ENCODE results near the gene FAM107A.

FAM107A gene

DNA sequence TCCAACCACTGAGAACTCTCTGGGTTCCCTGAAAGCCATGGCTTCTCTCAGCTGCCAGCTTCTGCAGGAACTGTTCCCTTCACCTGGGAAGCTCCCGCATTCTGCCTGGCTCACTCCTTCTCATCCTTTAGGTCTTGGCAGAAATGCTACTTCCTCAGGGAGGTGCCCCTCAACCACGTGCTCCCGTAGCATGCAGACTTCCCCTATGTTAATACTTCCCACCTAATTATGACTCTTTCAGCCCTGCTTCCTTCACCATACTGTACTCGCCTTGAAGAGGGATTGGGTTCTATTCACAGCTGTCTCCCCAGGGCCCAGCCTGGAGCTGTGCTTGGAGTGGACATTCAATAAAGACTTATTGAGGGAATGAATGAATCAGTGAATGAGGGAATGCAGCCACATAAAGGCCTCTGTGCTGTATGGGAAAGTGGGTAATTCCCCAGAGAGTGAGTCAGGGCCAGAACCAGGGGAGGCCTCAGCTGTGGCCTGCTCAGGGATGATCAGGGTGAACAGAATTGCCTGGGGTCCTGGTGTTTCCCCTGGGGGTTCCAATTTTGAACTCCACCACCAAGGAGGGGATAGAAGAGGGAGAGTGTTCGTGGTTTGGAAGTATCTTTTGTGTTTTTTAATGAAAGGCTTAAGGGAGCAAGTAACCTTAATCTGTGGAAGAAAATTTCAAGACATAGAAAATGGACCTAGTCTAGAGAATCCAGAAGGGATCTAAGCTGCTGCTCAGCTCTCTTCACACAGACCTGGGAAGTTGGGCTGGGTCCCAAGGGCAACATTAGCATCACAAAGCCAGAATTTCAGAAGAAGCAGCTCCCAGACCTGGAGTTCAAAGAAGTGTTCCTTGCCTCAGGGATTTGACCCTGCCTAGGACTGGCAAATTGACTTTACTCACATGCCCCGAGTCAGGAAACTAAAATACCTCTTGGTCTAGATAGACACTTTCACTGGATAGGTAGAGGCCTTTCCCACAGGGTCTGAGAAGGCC, 14.6 kb upstream of the FAM107A start:
- DNase-seq (ENCODE audit: low read depth, low spot score) = no peak

DNA sequence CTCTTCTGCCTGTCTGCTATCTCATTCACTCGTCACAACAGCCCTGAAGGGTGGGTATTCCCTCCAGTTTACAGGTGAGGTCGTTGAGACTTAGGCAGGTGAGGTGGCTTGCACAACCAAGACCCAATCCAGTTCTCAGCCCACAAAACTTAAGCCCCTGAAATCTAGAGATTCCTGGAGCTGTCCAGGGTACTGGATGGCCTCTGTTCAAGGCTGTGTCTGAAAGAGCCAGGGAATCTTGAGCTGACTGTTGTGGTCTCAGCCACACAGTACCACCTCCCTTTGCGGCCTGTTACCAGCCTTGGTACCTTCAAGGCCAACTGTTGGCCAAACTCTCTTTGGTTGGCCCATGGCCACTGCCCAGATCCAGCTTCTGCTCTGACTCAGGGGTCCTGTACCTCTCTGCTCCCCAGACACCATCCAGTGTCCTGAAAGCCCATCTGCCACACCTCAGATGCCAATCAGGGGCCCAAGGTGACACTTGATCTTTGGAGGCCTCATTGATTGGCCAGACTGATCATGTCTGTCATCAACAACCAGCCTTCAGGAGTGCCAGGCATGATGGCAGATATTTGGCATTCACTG, 10.9 kb upstream of the FAM107A start:
- DNase-seq (ENCODE audit: low read depth, low spot score) = no peak

DNA sequence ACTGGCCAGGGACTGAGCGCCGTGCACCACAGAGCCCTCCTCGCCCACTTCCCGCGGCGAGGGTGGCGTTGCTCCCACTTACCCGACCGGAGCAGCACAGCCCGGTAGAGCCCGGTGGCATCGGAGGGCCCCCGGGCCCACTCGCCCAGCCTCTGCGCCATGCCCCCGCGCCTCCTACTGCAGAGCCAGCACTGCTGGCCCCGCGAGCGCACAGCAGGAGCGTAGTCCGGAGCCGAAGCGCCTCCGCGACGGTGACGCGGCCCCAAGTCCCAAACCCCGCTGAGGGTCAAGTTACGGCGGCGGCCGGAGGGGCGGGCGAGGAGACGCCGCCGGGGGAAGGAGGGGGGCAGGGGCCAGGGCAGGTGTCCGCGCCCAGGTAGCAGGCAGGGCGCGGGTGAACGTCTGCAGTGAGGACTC, 9.6 kb upstream of the FAM107A start:
- DNase-seq (ENCODE audit: low read depth, low spot score) = no peak

DNA sequence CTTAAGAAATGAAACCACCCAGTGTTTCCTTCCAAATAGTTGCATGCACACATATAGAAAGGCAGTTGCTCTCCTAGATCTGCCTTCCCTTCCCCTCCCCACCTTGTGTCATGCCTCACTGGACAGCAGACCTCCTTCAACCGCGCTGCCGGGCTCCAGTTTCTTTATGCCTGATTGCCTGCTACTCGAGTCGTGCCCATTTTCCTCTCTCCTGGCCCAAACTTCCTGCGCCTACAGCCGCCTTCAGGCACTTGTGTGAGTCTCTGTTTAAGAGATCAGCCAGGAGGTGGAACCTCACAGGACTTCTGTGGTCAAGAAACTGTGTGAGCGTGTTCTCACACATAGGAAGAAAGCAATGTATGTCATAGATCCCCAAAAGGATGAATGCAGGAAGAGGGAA, 8.8 kb upstream of the FAM107A start:
- no peak for DNase-seq (ENCODE audit: low read depth, low spot score)

DNA sequence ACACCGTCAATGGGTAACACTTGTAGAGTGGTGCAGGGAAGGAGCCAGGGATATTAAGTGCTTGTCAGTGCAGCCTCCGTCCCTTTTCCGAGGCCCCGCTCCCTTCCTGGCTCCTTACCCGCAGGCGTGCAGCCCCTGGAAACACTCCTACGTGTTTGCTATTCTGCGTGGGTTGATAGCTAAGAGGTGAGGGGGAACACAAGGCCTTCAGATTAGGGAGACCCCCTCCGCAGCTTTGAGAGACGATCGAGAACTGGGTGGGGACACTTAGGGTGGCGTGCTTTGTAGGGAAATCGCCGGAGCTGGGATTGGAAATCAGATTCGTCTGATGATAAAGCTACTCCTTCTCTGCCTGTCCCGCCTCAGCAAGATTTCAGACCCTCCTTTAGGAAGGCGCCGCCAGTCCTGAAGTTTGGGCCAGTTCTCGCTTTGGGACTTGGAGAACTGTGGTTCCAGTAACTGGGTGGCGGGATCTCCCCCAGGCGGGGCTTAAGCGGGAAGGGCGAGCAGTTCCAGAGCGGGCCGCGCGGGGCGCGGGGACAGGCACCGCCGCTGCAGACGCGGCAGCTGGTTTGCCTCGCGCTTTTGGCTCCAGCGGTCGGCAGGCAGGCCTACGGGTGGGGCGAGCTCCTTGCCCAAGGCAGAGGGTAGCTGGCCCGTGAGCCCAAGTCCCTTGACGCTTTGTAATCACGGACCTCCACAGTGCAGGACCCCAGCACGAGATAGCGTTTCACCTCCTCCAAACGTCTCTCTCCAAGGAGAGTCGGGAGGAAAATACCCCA, 8.0 kb upstream of the FAM107A start:
- DNase-seq (ENCODE audit: low read depth, low spot score) = no peak

DNA sequence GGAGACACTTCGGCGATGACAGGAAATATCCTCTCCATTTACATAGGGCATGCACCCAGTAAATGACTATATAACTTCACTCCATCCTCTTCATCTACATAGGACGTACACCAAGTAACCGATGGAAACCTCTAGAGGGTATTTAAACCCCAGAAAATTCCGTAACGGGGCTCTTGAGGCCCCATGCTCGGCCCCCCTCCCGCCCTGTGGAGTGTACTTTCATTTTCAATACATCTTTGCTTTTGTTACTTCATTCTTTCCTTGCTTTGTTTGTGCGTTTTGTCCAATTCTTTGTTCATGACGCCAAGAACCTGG, 7.5 kb upstream of the FAM107A start:
- DNase-seq (ENCODE audit: low read depth, low spot score) = no peak

DNA sequence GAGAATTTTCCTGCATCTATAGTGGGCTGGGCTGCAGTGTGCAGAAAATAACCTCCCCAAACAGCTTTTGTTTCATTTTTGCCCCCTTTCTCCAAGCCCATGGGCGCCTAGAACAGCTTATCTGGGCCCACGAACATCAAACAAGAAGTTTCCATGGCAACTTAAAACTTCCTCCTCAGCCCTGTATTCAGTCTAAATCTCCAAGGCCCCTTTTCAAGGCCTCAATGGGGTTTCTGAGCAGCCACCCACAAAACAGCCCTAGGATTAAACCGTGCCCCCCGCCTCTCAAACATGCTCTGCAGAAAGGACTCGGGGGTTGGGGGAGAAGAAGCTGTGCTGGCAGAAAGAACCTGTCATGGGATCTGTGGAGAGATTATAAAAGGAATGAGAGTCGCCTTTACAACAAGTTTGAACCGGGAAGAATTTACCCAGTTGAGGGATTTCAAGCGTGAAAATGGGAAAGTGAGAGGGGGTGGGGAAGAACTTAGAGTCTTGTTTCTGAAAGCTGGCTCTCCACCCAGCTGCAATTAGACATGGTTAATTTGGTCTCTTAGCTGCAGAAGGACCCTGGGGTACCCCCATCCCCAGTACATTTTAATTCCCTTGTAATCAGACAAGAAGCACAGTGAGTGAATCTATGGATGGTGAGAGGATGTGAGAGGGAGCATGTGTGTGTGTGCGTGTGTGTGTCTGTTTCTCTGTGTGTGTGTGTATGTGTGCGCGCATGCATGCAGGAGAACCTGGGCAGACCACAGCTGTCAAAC, 4.3 kb upstream of the FAM107A start:
- DNase-seq (ENCODE audit: low read depth, low spot score) = no peak

DNA sequence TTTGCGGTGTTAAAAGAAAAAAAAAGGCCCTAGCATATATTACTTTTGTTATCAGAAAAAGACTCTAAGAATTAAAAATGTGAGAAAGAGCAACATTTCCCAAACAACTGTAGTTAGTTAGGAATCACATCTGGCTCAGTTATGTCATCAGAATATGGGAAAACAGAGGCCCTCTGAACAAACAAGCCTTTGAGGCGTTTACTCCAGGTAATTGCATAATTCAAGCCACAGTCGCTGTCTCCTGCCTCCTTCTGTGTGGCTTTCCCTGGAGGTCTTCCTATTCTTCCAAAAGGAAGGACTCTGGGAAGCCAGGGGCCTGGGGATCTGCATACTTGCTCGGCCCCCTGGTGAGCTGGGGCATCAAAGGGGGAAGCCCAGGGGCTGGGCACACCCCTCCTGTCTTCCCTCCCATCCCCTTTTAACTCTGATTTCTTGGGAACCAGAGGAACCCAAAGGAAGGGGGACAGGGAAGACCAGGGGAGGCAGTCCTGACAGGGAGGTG, 3.7 kb upstream of the FAM107A start:
- DNase-seq (ENCODE audit: low read depth, low spot score) = no peak

DNA sequence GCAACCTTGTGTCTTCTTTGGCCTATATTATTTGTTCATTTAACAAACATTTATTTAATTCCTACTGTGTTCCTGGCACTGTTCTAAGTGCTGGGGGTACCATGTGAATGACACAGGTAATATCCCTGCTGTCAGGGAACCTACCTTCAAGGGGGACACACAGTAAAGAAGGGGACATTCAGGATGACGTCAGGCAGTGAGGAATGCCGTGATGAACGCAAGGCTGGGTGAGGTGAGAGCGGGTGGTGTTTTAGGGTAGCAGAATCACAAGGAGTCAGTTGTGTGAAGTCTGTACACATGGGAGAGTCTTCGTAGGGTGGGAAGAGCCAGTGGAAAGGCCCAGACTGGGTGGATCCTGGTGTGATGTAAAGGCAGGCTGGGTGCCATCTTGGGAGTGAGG, 1.7 kb upstream of the FAM107A start:
- no peak for DNase-seq (ENCODE audit: low read depth, low spot score)

DNA sequence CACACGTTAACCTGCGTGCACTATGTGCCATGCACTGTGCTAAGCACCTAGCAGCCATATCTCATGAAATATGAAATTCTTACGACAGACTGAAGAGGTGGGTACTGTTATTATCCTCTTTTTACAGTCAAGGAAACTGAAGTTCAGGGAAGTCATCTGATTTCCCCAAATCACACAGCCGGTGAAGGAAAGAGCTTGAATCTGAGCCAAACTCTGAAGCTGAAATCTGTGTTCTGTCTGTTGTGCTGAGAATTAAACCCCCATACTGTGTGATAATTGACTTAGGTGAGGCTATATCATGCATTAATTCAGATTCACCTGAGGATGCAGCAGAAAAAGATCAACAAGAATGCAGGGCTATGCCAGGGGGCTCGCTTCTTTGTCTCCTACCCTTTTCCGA, 475 bp downstream of the FAM107A start:
- no peak for DNase-seq (ENCODE audit: low read depth, low spot score)

DNA sequence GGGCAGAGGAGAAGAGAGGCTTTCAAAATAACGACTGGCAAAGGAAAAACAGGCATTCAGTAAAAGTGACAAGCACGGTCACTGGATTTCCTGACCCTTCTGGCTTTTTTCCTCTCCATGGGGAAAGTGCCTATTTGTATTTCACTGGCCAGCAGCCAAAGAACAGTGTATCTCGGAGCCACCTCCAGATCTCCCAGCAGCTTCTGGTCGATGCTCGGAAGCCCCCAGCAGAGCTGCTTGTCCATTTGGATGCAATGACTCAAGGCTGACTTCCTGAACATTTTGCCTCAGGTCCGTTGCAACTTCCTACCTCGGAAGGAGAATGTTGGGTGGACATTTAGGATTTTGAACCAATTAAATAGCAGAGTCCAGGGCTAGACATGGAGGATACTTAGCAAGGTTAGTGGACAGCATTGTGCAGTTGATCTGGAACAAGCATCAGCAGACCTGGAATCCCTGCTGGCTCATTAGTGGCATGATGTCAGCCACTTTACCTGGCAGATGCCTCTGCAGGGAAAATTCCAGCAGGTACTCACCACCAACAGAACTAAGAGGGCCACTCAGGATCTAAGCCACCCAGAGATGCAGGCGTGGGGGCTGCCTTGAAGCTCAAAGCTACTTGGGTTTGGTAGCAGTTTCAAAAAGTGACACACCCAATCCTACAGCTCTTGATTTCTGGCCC, 1.1 kb downstream of the FAM107A start:
- DNase-seq (ENCODE audit: low read depth, low spot score) = no peak

DNA sequence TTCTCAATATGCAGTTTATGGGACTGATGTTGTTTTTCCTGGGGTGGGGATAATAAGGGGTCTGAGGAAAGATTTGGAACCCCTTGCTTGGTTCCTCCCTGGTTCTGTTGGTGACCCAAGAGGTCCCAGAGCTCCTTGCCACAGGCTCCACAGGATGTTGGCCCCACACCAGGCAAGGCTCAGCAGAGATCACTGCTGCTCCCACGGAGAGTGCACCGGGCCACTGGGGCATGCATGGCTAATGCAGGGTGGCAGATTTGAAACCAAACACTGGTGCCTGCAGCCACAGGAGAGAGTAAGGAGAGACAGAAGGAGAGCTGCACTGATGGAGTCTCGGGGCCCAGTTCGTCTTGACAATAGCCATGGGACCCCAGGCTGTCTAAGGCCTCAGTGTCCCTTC, 2.5 kb downstream of the FAM107A start:
- no peak for DNase-seq (ENCODE audit: low read depth, low spot score)

DNA sequence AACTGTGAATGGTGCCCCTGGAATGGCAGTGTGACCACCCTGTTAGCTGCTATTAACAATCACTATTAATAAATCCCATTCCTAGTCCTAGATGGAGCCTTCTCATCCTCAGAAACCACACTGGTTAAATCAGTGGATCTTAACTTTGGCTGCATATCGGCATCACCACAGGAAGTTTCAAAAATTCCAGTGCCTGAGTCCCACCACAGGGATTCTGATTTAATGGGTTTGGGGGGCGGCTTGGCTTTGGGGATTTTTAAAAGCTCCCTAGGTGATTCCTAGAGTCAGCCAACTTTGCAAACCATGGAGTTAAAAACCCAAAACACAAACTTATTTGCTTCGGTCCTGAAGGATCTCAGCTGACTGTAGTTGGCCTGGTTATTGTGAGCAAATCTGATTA, 3.1 kb downstream of the FAM107A start:
- DNase-seq (ENCODE audit: low read depth, low spot score) = no peak

DNA sequence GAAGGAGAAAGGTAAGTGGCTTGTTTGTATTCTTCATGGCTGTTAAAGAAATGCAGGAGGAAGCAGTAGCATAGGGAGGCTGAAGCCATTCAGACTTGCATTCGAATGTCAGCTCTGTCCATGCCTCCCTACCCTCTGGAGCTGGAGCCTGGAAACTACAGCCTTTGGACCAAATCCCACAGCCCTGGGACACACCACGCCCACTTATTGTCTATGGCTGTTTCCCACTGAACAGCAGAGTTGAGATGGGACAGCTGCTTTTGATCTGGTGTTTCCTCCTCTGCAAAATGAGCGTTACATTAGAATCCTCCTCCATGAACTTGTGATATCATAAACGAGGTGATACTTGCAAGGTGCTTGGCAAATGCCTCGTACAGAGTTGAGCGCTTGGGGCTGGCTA, 3.6 kb downstream of the FAM107A start:
- DNase-seq (ENCODE audit: low read depth, low spot score) = no peak

DNA sequence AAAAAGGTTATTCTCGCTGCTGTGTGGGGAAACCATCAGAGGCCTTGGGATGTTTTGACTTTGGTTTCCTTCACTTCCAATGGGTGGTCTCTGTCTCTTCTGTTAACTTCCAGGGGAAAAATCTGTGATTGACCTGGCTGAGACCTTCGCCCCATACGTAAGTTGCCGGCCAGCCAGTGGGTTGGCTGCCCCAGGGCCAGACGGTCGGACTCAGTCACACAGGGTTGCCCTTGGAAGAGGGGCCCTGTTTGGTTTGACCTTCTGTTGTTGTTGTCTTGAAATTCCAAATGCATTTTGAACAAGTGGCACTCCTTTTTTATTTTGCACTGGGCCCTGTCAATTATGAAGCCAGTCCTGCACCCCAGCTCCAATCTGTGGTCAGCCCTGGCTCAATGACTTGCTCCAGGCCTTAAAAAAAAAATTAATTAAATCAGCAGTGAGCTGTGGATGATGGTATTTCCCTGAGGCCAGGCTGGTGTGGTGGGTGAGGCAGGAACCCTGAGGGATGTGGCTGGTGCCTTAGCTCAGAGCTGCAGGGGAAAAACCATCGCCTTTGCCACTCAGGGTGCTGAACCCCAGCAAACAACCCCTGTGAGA, 4.5 kb downstream of the FAM107A start:
- no peak for DNase-seq (ENCODE audit: low read depth, low spot score)

DNA sequence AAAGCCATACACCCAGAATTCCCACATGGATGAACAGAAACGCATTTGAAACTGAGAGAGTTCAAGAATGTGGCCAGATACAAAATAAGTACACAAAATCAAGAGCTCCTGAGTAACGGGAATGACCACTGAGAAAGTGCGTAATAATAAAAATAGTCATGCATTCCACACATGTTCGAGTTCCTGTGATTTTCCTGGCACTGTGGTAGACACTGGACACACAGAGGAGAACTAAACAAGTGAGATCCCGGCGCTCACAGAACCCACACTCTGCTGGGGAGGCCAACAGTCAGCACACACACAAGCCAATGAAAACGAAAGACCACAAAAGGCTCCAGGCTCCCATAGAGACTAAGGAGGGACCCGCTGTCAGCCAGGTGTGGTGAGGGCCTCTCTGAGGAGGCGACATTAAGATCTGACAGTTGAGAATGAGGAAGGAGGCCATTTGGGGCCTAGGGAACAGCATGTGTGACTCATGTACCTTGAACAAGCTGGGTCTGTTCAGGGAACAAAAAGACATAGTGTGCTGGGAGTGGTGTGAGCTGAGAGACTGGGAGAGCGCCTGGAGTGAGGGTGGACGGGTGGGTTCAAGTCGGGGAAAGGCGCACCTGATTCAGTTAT, 5.1 kb downstream of the FAM107A start:
- no peak for DNase-seq (ENCODE audit: low read depth, low spot score)

DNA sequence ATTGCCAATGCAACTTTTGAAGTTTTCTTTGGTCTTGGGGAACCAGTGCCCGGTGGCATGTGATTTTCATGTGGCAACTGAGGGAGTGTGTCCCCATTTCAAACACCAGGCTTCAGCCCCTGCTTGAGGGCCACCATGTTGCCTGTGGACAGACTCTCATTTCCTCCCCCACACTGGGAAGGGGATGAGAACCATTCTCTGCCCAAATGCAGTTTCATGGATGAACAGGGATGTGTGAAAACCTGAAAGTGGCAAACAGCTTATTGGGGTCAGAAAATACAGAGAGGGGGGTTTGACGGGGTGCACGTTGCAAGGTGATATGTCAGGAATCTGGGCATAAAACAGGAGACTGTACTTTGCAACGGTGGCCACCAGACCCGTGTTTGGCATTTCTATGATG, 6.3 kb downstream of the FAM107A start:
- DNase-seq (ENCODE audit: low read depth, low spot score) = no peak

DNA sequence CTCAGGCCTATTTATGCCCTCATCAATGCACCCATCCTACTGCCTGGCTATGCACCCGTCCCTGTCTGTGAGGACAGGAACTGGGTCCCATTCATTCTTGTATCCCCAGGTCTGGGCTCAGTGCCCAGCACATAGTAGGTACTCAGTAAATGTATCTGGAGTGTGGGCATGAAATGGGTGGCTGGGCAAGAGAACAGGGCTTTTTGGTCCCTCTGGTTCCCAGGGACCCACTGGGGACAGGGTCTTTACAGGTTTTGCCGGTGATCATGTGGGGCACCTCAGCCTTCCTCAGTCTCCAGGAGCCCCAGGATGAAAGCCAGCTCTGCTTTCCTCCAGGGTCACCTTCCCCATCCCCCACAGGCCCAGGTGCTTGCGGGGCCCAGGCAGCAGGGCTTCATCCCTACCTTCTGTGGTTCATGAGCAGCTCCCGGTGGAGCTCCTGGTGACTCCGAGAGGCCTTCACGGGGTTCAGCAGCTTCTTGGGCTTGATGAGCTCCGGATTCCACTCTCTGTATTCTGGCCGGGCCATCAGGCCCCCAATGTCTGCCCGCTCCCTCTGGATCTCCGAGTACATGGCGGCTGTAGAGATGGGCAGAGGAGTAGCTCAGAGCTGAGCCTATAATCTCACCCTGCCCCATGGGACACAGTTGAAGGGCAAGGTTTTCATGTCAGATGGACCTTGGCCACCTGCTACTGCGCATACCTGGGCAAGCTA, 7.7 kb downstream of the FAM107A start:
- no peak for DNase-seq (ENCODE audit: low read depth, low spot score)

DNA sequence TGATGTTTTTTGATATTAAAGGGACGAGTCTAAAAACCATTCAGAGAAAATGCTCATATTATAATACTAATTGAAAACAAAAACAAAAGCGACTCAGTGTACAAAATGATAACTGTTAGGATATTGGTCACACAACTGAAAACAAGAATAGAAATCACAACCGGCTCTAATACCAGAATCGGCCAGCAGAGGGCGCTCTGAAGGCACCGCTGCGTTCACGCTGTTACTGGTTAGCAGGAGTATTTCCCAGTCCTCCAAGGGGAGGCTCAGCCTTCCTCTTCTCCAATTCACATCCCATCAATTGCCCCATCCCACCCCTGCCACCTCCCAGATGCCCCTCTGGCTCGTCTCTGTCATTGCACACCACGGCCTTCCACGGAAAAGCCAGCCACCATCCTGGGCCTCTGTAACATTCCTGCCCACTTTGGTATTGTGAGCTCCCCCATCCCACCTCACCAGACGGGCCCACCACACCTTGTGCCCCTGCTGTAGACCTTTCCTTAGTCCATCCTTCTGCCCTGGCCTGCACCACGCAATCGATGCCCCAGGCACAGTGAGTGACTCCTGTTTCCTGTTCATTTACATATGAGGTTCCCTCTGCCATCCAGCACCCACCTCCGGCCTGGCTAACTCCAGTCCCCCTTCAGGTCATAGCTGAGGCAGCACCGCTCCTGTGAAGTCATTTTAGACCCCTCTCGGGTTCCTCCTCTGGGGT, 8.5 kb downstream of the FAM107A start:
- peak; percentile 58 for DNase-seq (ENCODE audit: low read depth, low spot score)

Measured in activated CD4-positive, CD25-positive, alpha-beta regulatory T cell treated with anti-CD3 and anti-CD28 coated beads, Interleukin-2, amount 50 U/mL, for 16 hours (primary cell).